Activated B cell treated with CpG ODN at 0.5 μM for 24 hours (primary cell): ENCODE measurements around the gene SH3PXD2A. TPM values are rescaled to one million over a fixed set of nuclear protein-coding genes. Genes with fewer than 3 reads are reported as not detected.

ENCODE experiments used
- ATAC-seq: fragments of 200-7000 bp; cut with Tn5 transposase; one replicate; pipeline ENCODE4 v1.10.0; 2021; ENCODE audit warnings: low read depth, mild to moderate bottlenecking, moderate library complexity
- CTCF ChIA-PET: fragments of 350-600 bp; sonication (Branson Sonifier 250); formaldehyde crosslinking; loops from one replicate; lab custom pipeline; 2021; ENCODE audit warnings: antibody characterized with exemption; lab: Charles Lee
- POLR2A ChIA-PET: fragments of 350-600 bp; sonication (Branson Sonifier 250); formaldehyde crosslinking; loops from one replicate; lab custom pipeline; 2021; ENCODE audit warnings: antibody characterized with exemption; lab: Charles Lee
- DNase-seq: peaks from one replicate; pipeline ENCODE4 v3.0.0; 2022
- H3K27ac Mint-ChIP-seq: one replicate; pipeline ENCODE4 v1.8.0; 2020; ENCODE audit warnings: mixed read lengths
- H3K27me3 Mint-ChIP-seq: one replicate; pipeline ENCODE4 v1.8.0; 2021; ENCODE audit warnings: mixed read lengths
- H3K36me3 Mint-ChIP-seq: one replicate; pipeline ENCODE4 v1.8.0; 2021; ENCODE audit warnings: low read depth, mixed read lengths
- H3K4me1 Mint-ChIP-seq: one replicate; pipeline ENCODE4 v1.8.0; 2021; ENCODE audit warnings: mixed read lengths
- H3K4me3 Mint-ChIP-seq: one replicate; pipeline ENCODE4 v1.8.0; 2020; ENCODE audit warnings: mild to moderate bottlenecking, mixed read lengths
- H3K9me3 Mint-ChIP-seq: one replicate; pipeline ENCODE4 v1.8.0; 2020; ENCODE audit warnings: mixed read lengths
- CTCF ChIP-seq: fragments of 200-600 bp; IDR thresholded peaks from one replicate; pipeline ENCODE4 v1.8.0; 2022; ENCODE audit warnings: antibody characterized with exemption, mild to moderate bottlenecking
- intact Hi-C: fragments of 100-400 bp; cut with micrococcal nuclease; formaldehyde crosslinking; loops from one replicate; pipeline ENCODE4 v1.15.1; 2024
- total RNA-seq: library from RNA; stranded (reverse); gene quantifications from 2 replicates; pipeline ENCODE4 v1.2.3, GENCODE V29; 2022

Gene SH3PXD2A
- total RNA-seq, 1 donor from 2014 or later: 18.2 TPM

- H3K4me3 Mint-ChIP-seq: no peak overlapping the region
- intact Hi-C loops: loop anchor here (5.0 kb wide), 1 partner anchor 260 kb away; the partner anchor contains the start of gene SH3PXD2A
- peaks cover 2% of the 10 kb centered on the region for H3K36me3 Mint-ChIP-seq
- DNase-seq (no peak), ATAC-seq (no peak)
- no peaks in the 10 kb centered on the region for H3K4me1 Mint-ChIP-seq
- no peak overlapping the region for H3K27ac Mint-ChIP-seq
- CTCF ChIA-PET: interaction anchor here (0.8 kb wide), 1 partner anchor 88 kb away, joined by 3 read pairs; no protein-coding TSS in a partner anchor
- TF ChIP-seq CTCF: no peak
- POLR2A ChIA-PET: no interaction called here
- H3K9me3 Mint-ChIP-seq: no peaks in the 10 kb centered on the region
- H3K27me3 Mint-ChIP-seq: no peaks in the 10 kb centered on the region
Observed at GRCh38 chr10:103597003-103597402, 258.4 kb downstream of the SH3PXD2A start.

DNA sequence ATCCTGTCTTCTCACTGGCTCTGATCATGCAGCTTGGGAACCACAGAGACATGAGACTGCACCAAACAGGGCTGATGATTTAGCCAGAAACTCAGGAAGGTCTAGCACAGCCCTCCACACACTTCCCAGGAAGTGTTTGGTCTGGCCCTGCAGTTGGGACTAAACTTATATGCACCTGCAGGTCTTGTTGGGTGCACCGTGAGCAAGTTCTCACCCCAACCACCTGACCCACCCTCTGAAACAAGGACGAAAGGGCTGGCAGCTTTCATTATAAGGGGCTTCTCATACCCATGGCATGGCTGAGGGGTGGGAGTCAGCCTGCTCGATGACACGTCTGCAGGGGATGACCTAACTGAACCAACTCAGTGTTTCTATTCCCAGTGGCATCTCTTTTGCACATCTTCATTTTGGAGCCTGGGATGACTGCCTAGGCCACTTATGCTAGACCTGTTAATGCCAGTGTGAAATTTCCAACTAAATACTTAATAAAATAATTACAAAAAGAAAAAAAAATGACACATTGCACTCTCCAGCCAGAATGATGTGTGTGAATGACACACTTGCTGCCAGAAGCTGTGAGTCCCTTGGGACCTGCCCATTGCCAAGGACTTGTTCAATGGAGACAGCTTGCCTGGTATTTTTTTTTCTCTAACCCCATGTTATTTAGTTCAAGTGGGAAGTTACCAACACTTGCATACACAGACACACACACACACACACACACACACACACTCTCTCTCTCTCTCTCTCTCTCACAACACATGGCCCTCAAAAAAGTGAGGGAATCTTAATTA lies 259.2 kb downstream of the SH3PXD2A start:
- peaks cover 2% of the 10 kb centered on the region for H3K36me3 Mint-ChIP-seq
- POLR2A ChIA-PET: no interaction called here
- no peak overlapping the region for H3K27ac Mint-ChIP-seq
- CTCF ChIA-PET: no interaction called here
- no peaks in the 10 kb centered on the region for H3K4me1 Mint-ChIP-seq
- ATAC-seq (no peak), DNase-seq (no peak)
- no peaks in the 10 kb centered on the region for H3K27me3 Mint-ChIP-seq
- no peak for TF ChIP-seq CTCF
- no peak overlapping the region for H3K4me3 Mint-ChIP-seq
- intact Hi-C loops: loop anchor here (5.0 kb wide), 1 partner anchor 261 kb away; the partner anchor contains the start of gene SH3PXD2A
- no peaks in the 10 kb centered on the region for H3K9me3 Mint-ChIP-seq

DNA sequence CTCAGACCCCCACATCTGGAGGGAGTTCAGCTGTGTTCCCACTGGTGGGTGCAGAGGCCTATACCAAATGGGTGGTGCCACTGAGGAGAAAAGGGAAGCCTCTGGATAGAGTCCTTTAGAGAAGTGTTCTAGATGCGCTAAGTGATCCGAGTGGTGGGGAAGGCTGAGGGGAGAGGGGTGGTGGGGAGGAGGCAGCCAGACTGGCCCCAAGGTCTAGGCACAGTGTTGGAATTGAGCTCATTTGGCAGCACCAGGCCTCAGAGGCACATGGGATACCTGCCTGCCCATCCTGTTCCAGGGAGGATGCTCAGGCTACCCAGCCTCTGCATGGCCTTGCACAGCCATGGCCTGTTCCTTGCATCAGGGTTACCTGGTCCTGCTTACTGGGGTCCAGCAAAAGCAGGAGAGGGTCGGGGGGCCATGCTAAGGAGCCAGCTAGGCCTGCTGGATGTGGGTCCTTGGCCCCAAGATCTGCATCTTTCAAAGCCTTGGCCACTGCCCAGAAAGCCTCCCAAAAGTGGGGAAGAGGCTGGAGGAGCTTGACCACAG lies 262.3 kb downstream of the SH3PXD2A start:
- CTCF ChIA-PET: interaction anchor here (0.6 to 1.2 kb wide), 4 partner anchors 9 to 291 kb away, joined by 3 to 4 read pairs (median 4); no protein-coding TSS in a partner anchor
- ATAC-seq: no peak

GRCh38 chr10:103592186-103593021 lies 263.0 kb downstream of the SH3PXD2A start:
- POLR2A ChIA-PET: interaction anchor here (0.7 kb wide), 1 partner anchor 12 kb away, joined by 3 read pairs; no protein-coding TSS in a partner anchor

More for the DNA sequence above, 262.3 kb downstream of the SH3PXD2A start:
- no peaks in the 10 kb centered on the region for H3K36me3 Mint-ChIP-seq
- POLR2A ChIA-PET: interaction anchor here (0.7 kb wide), 1 partner anchor 11 kb away, joined by 3 read pairs; no protein-coding TSS in a partner anchor
- TF ChIP-seq CTCF: no peak
- no peaks in the 10 kb centered on the region for H3K27me3 Mint-ChIP-seq
- DNase-seq: no peak
- H3K27ac Mint-ChIP-seq: no peak overlapping the region
- intact Hi-C loops: loop anchor here (2.0 kb wide), 1 partner anchor 110 kb away; no protein-coding TSS in a partner anchor
- no peak overlapping the region for H3K4me3 Mint-ChIP-seq
- no peaks in the 10 kb centered on the region for H3K4me1 Mint-ChIP-seq
- H3K9me3 Mint-ChIP-seq: no peaks in the 10 kb centered on the region

More at GRCh38 chr10:103592186-103593021, 263.0 kb downstream of the SH3PXD2A start:
- Mint-ChIP-seq H3K27ac (no peak overlapping the region), H3K36me3 (no peaks in the 10 kb centered on the region), H3K9me3 (no peaks in the 10 kb centered on the region), H3K4me1 (no peaks in the 10 kb centered on the region), H3K27me3 (no peaks in the 10 kb centered on the region), H3K4me3 (no peak overlapping the region)
- intact Hi-C loops: loop anchor here (1.0 to 2.0 kb wide), 2 partner anchors 110 to 175 kb away; no protein-coding TSS in a partner anchor
- peak; percentile 29 for DNase-seq
- ATAC-seq: peak; percentile 88
- CTCF ChIA-PET: interaction anchor here (0.6 to 1.2 kb wide), 5 partner anchors 8 to 291 kb away, joined by 3 to 4 read pairs (median 3); no protein-coding TSS in a partner anchor
- no peak for TF ChIP-seq CTCF
